Mucosa of rectum (tissue), 2 donors: ENCODE results near the gene TWIST2.
A peak's percentile ranks its signal among the peaks of the same experiment; 100 is the strongest.

Source experiments
- H3K27ac ChIP-seq, 2 donors: one replicate each; pipeline ENCODE4 v1.7.0; 2013; ENCODE audit warnings: inconsistent platforms in 2 of 2, low read depth in 2 of 2, low read length in 2 of 2
- H3K27me3 ChIP-seq, 2 donors: one replicate each; pipeline ENCODE4 v1.7.0; 2013; ENCODE audit warnings: low read length in 2 of 2; ENCODE audit not compliant: control insufficient read depth in 2 of 2, insufficient read depth in 2 of 2
- H3K36me3 ChIP-seq, 2 donors: one replicate each; pipeline ENCODE4 v1.7.0; 2013; ENCODE audit warnings: low read length in 2 of 2; ENCODE audit not compliant: control insufficient read depth in 2 of 2, insufficient read depth in 2 of 2
- H3K4me1 ChIP-seq, 2 donors: one replicate each; pipeline ENCODE4 v1.7.0; 2013; ENCODE audit warnings: low read length in 2 of 2, mild to moderate bottlenecking in 1 of 2; ENCODE audit not compliant: control insufficient read depth in 2 of 2, insufficient read depth in 2 of 2
- H3K4me3 ChIP-seq, 2 donors: one replicate each; pipeline ENCODE4 v1.7.0; 2013; ENCODE audit warnings: low read length in 2 of 2
- H3K9ac ChIP-seq, 2 donors: one replicate each; pipeline ENCODE4 v1.7.0; 2013; ENCODE audit warnings: low read length in 2 of 2, low read depth in 1 of 2, mild to moderate bottlenecking in 1 of 2
- H3K9me3 ChIP-seq, 2 donors: one replicate each; pipeline ENCODE4 v1.7.0; 2013; ENCODE audit warnings: low read length in 2 of 2; ENCODE audit not compliant: control insufficient read depth in 2 of 2
- donor health status: healthy.
- donor health status: Normal muscosa, but diverticular disease.

TWIST2 gene

GRCh38 chr2:238855891-238856580, 8.2 kb downstream of the TWIST2 start:
- H3K27me3 ChIP-seq, result peaks cover 2 to 7% of the 10 kb centered on the region in 2 donors
- H3K36me3 ChIP-seq, result no peaks in the 10 kb centered on the region
- no peaks in the 10 kb centered on the region for H3K9me3 ChIP-seq
- no peak overlapping the region for H3K9ac ChIP-seq
- H3K4me1 ChIP-seq, result no peaks in the 10 kb centered on the region
- no peak overlapping the region for H3K27ac ChIP-seq
- H3K4me3 ChIP-seq, result no peak overlapping the region

GRCh38 chr2:238856713-238857567, 9.1 kb downstream of the TWIST2 start:
- H3K4me1 ChIP-seq, result no peaks in the 10 kb centered on the region
- no peaks in the 10 kb centered on the region for H3K36me3 ChIP-seq
- no peak overlapping the region for H3K9ac ChIP-seq
- no peak overlapping the region for H3K4me3 ChIP-seq
- no peak overlapping the region for H3K27ac ChIP-seq
- H3K9me3 ChIP-seq, result no peaks in the 10 kb centered on the region
- H3K27me3 ChIP-seq, result peaks cover 0 to 5% of the 10 kb centered on the region in 2 donors

- H3K9me3 ChIP-seq, result no peaks in the 10 kb centered on the region
Observed at GRCh38 chr2:238857959-238858358, 10.1 kb downstream of the TWIST2 start.

GRCh38 chr2:238859636-238860347, 11.9 kb downstream of the TWIST2 start:
- peaks cover 10 to 14% of the 10 kb centered on the region in 2 donors for H3K4me1 ChIP-seq
- H3K9me3 ChIP-seq, result no peaks in the 10 kb centered on the region
- no peaks in the 10 kb centered on the region for H3K36me3 ChIP-seq
- no peak overlapping the region for H3K4me3 ChIP-seq
- no peak overlapping the region for H3K9ac ChIP-seq
- no peaks in the 10 kb centered on the region for H3K27me3 ChIP-seq
- H3K27ac ChIP-seq, result no peak overlapping the region

More at GRCh38 chr2:238857959-238858358, 10.1 kb downstream of the TWIST2 start:
- H3K27ac ChIP-seq, result no peak overlapping the region
- H3K9ac ChIP-seq, result no peak overlapping the region
- no peaks in the 10 kb centered on the region for H3K36me3 ChIP-seq
- H3K4me1 ChIP-seq, result no peaks in the 10 kb centered on the region
- H3K27me3 ChIP-seq, result peaks cover 0 to 2% of the 10 kb centered on the region in 2 donors
- H3K4me3 ChIP-seq, result no peak overlapping the region

- H3K9ac ChIP-seq, result no peak overlapping the region
- H3K9me3 ChIP-seq, result no peaks in the 10 kb centered on the region
- H3K4me3 ChIP-seq, result no peak overlapping the region
- no peak overlapping the region for H3K27ac ChIP-seq
- H3K4me1 ChIP-seq, result peaks cover 10 to 16% of the 10 kb centered on the region in 2 donors
- no peaks in the 10 kb centered on the region for H3K27me3 ChIP-seq
- no peaks in the 10 kb centered on the region for H3K36me3 ChIP-seq
Observed at GRCh38 chr2:238861013-238861730, 13.3 kb downstream of the TWIST2 start.

- Histone ChIP-seq H3K4me3 (no peak overlapping the region), H3K36me3 (no peaks in the 10 kb centered on the region), H3K9ac (no peak overlapping the region), H3K4me1 (peaks cover 10 to 16% of the 10 kb centered on the region in 2 donors), H3K27me3 (no peaks in the 10 kb centered on the region), H3K9me3 (no peaks in the 10 kb centered on the region), H3K27ac (no peak overlapping the region)
Observed at GRCh38 chr2:238861766-238862315, 14.0 kb downstream of the TWIST2 start.

GRCh38 chr2:238862701-238863100, 14.8 kb downstream of the TWIST2 start:
- H3K27me3 ChIP-seq, result no peaks in the 10 kb centered on the region
- no peak overlapping the region for H3K27ac ChIP-seq
- H3K4me1 ChIP-seq, result peaks cover 10 to 16% of the 10 kb centered on the region in 2 donors
- H3K9me3 ChIP-seq, result no peaks in the 10 kb centered on the region
- no peak overlapping the region for H3K4me3 ChIP-seq
- no peaks in the 10 kb centered on the region for H3K36me3 ChIP-seq
- H3K9ac ChIP-seq, result no peak overlapping the region

- H3K27me3 ChIP-seq, result no peaks in the 10 kb centered on the region
- no peak overlapping the region for H3K9ac ChIP-seq
- no peaks in the 10 kb centered on the region for H3K9me3 ChIP-seq
- peak overlapping the region in 1 of 2 donors; percentile 63 for H3K27ac ChIP-seq
- H3K4me3 ChIP-seq, result no peak overlapping the region
- no peaks in the 10 kb centered on the region for H3K36me3 ChIP-seq
- peaks cover 10 to 16% of the 10 kb centered on the region in 2 donors for H3K4me1 ChIP-seq
Observed at GRCh38 chr2:238863231-238863630, 15.3 kb downstream of the TWIST2 start.

GRCh38 chr2:238863749-238864206, 15.9 kb downstream of the TWIST2 start:
- H3K9me3 ChIP-seq, result no peaks in the 10 kb centered on the region
- H3K36me3 ChIP-seq, result no peaks in the 10 kb centered on the region
- no peak overlapping the region for H3K4me3 ChIP-seq
- no peaks in the 10 kb centered on the region for H3K27me3 ChIP-seq
- peaks cover 10 to 16% of the 10 kb centered on the region in 2 donors for H3K4me1 ChIP-seq
- H3K9ac ChIP-seq, result no peak overlapping the region
- peak overlapping the region; percentile 63 to 67 for H3K27ac ChIP-seq
